GM10847 (cell line): Measurements from ENCODE around the gene ACAA2.

ENCODE experiments used
- POLR2A ChIP-seq: IDR thresholded peaks from 2 replicates; pipeline ENCODE4 v1.6.1; 2011; ENCODE audit not compliant: insufficient read length; ENCODE audit errors: extremely low read depth

ACAA2 gene

DNA sequence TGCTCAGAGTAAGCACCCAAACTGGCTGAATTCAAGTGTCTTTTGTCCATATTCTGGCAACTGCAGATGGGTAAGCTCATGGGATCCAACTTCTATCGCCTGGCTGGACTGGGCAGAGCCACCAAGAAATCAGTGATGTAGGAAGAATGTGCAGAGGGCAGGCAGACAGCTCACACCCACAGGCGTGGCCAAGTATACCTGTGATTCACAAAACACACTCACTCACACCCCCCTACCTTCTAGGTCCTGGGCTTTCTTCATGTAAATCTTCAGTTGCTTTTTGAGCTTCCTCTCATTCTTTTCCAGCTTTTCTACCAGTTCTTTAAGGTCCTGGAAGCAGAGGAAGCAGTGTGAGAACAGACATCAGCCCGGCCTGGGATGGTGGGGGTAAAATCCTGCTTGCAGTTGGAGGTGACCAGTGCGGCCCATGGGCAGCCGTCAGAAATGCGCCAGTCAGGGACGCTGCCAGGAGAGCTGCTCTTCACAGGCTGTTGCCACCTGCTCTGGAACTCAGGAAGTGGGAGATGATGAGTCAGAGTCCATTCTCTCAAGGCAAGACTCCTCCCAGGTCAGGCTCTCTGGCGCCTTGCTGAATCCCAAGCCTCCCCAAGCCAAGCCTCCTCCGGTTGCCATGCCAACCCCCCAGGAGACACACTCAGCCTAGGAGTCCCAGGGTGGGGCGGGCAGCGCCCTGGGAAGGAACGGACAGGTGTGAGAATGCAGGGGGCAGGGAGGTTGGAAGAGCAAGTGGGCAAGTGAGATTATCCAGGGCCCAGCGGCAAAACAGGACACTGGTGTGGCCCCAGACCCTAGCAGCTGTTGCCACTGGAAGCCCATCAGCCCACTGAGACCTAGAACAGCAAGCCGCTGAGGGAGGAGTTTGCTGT lies 36.2 kb upstream of the ACAA2 start:
- no peak for TF ChIP-seq POLR2A

DNA sequence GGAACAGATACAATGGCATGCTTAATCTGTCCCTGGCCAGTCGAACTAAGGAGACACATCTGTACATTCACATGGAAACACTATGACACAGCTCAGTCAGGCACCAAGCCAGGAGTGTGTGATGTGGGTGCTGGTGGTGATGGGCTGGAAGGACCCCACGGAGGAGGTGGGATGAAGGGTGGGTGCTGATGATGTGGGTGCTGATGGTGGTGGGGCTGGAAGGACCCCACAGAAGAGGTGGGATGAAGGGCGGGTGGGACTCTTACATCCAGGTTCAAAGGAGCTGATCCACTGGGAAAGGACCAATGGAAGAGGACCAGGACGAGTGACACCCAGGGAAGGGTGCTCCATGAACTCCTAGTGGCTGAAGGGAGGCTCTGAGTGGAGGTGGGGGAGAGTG lies 34.8 kb upstream of the ACAA2 start:
- no peak for TF ChIP-seq POLR2A

DNA sequence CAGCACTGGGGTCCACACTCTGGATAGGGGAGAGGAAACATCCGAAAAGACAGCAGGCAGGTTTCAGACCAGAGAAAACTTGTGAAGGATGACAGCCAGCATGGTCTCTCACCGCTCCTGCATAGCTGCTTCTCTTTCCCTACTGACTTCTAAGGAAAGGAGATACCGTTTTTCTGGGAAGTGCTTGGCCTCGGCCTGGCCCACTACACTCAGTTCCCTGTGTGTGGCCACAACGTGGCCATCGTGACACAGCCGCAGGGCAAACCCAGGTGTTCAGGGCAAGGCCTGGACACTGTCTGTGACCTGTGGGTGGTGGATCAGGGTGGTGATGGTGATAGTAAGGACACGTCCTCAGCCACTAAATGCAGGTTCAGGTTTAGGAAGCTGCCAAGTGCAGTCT lies 34.2 kb upstream of the ACAA2 start:
- no peak for TF ChIP-seq POLR2A

DNA sequence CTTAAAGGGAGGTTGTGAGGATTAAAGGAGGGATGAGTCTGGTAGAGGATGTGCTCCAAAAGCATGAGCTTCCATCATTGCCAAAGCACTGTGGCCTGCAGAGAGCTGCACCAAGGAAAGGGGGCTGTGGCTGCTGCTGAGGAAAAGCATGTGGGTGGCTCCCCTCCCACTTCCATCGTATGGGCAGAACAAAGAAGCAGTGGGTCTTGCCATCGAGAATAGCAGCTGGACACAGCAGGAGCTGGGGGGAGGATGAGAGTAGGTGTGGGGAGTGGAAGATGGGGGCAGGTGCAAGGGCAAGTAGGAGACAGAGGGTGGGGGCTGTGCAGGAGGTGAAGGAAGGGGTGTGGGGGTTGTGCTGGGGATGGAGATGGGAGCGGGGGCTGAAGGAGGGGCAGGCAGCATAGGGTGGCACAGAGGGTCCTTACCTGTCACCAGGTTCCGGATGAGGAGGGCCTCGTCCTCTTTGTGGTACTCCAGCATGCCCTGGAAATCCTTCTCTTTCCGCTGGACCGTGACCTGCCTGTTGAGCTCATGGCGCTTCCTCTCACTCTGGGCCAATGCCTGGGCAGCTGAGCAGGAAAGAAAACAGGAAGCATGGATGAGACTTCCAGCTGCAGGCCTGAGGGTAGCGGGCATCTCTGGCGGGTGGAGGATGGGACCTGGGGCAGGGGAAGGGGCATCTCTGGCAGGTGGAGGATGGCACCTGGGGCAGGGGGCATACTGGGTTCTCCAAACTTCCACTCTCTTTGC lies 33.6 kb upstream of the ACAA2 start:
- TF ChIP-seq POLR2A, result no peak

GRCh38 chr18:49846361-49846662 lies 33.0 kb upstream of the ACAA2 start:
- no peak for TF ChIP-seq POLR2A

- TF ChIP-seq POLR2A, result no peak
Observed at GRCh38 chr18:49845629-49846360, 32.5 kb upstream of the ACAA2 start.

- TF ChIP-seq POLR2A, result no peak
Observed at GRCh38 chr18:49844903-49845302, 31.6 kb upstream of the ACAA2 start.

GRCh38 chr18:49843778-49844625 lies 30.7 kb upstream of the ACAA2 start:
- no peak for TF ChIP-seq POLR2A

DNA sequence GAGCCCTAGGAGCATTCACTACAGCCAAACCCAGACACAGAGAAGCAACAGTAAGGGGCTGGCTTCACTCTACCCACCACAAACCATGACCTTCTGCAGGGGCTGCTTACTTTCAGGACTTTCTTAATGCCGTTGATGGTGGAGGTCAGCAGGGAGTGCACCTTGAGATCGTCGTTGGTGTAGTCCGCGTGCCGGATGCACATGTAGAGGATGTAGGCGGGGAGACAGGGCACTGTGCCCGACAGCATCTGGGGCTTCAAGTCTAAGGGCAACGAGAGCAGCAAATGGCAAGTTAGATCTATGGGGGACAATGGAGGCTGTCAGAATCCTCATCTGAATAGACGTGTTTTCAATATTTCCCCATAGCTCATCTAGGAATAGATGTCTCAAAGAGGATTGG lies 29.8 kb upstream of the ACAA2 start:
- no peak for TF ChIP-seq POLR2A

DNA sequence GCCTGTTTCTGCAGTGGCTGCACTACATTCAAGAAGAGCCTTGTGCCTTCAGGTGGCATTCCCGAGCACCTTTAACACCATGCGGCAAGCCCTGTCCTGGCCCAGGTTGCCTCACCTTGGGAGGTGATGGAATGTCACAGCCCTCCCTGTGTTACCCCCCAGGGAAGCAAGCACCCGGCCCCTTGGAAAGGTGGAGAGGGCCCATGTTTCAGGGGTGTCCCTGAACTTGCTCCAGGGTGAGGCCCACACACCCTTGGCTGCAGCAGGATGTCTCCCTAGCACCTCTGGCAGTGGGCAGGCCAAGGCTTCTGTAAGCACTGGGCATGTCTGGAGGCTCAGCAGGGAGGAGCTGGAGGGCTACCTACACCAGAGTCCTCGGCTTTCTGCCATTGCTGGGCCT lies 29.3 kb upstream of the ACAA2 start:
- TF ChIP-seq POLR2A, result no peak

DNA sequence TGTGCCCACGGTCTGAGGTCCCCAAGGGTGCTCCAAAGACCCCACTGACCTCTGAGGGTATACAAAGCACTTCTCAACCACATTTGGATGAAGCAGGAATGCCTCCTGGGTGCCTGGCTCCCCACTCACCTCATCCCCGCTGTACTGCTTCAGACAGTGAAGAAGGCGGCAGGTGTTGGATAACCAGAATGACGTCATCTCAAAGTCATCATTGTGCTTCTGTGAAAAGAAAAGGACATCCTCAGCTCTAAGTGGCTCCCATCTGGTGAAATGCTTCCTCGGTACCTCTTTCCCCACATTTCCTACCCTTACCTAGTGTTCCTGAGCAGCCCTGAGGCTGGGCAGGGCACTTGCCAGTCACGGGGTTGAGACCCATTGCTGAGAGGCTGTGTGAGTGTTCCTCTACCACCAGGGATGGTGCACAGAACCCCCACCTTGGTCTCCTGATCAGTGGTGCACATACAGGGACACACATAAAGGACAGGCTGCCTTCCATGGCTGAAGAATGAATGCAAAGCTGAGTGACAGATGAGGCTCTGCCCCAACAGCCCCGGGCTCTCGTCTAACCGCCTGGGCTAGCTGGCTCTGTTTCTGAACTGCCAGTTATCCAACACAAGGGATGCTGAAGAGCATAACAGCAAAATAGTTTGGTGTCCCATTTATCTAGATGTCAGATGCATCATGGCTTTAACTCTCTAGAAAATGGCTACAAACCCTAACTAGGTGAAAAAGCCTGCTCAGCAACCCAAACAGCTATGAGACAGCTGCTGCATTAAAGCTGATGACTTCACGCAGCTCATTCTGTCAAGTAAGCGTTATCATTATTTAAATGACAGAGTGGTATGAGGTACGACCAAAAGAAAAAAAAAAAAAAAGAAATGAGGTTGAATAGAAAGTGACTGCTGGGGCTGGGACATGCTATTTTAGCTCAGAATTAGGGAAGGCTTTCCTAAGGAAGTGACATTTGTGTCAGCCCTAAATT lies 28.2 kb upstream of the ACAA2 start:
- no peak for TF ChIP-seq POLR2A

DNA sequence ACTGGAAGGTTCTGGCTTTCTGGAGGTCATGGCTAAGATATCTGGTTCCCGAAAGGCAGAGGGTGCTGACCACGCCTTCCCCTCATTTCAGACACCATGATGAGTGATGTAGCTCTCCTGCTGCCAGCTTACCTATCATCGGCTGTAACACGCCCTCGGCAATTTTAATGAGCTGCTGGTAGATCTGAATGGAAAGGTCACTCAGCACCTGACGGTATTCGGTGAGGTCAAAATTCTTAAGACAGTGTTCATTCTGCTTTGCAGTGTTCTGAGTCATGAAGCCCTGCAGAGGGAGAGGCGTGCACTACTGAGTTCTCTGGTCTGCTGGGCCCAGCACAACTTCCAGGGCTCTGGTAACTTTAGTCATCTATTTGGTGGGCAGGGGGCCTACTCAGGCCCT lies 25.7 kb upstream of the ACAA2 start:
- no peak for TF ChIP-seq POLR2A

DNA sequence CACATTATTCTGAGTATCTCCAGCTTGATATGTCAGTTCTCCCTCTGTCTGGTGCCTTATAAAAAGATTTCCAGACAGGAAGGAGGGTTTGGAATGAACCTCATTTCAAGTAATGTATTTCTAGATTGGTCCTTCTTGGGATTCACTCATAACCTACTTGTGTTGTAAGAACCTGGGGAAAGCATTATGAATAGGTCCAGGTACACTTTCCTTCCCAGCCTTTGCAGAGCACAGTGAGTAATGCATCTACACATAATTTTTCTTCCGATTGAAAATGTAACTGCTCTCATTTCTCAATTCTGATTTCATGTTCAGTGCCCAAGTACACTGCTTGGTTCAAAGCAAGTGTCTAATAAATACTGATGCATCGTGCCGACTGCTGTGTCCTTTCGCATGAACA lies 25.0 kb upstream of the ACAA2 start:
- no peak for TF ChIP-seq POLR2A

DNA sequence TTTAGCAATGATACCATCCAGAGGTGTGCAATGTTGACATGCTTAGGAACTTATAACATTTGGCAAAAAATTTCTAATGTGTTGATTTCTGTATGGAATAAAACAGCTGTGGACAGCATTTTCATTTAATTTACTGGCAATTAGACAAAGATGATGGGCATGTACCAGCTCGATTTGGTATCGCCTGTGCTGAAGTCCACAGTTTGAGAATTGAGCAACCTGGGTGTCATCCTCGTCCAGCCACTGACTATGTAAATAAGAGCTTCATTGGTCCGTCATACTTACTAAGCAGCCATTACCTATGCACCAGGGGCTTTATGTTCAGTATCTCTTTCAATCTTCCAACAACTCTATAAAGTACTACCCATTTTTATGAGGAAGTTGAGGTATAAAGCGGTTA lies 24.6 kb upstream of the ACAA2 start:
- TF ChIP-seq POLR2A, result no peak
